Measurements from ENCODE around the gene CASQ1. TPM values are rescaled to one million over a fixed set of nuclear protein-coding genes. Genes with fewer than 3 reads are reported as not detected.

The CASQ1 gene
- total and polyA plus RNA-seq, 2 donors (not counting 1 experiment from before 2014, with no cell fraction given): not detected

DNA sequence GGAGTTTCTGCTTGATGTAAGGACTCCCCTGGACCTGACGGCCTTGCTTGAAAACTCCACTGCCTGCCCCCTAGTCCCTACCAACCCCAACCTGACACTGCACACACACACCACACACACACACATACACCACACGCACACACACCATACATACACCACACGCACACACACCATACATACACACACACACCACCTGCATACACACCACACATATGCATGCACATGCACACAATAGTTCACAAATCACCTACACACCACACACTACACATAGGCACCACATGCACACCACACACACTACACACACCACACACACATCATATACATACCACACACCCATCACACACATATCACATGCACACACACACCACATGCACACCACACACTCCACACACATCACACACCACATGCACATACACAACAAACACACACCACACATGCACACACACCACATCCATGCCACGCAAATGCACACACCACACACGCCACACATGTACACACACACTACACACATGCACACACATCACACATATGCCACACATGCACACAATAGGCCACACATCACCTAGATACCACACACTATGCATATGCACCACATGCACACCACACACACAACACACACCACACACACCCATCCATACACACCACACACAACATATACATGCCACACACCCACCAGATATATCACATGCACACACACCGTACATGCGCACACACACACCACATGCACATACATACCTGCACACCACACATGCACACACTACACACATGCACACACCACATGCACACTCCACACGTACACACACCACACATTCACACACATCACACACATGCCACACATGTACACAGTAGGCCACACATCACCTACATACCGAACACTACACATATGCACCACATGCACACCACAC is 3.7 kb downstream of the CASQ1 start:
- H3K27me3 Mint-ChIP-seq: peaks cover 3% of the 10 kb centered on the region
- Histone ChIP-seq H3K4me1 (ENCODE audit: control insufficient read depth in 2 of 2, insufficient read depth in 2 of 2, low read length in 2 of 2) (peaks cover 9 to 22% of the 10 kb centered on the region in 2 donors), H3K27ac (ENCODE audit: low read length in 2 of 2) (no peak overlapping the region), H3K36me3 (replicated peaks in 1 of 2; ENCODE audit: control extremely low read depth in 1 of 2, control insufficient read depth in 1 of 2, extremely low read depth in 1 of 2, insufficient read depth in 2 of 2, low read length in 1 of 2) (no peaks in the 10 kb centered on the region), H3K9me3 (ENCODE audit: control extremely low read depth in 1 of 3, control insufficient read depth in 2 of 3, insufficient read depth in 1 of 3, low read length in 2 of 3) (no peaks in the 10 kb centered on the region), H4K20me1 (ENCODE audit: control insufficient read depth, insufficient read depth, low read length, poor library complexity, severe bottlenecking) (no peaks in the 10 kb centered on the region), H3K27me3 (replicated peaks in 1 of 4; ENCODE audit: control extremely low read depth in 1 of 4, control insufficient read depth in 3 of 4, insufficient read depth in 4 of 4, low read length in 3 of 4) (no peaks in the 10 kb centered on the region), H3K79me2 (ENCODE audit: control insufficient read depth, insufficient read depth, low read length) (no peaks in the 10 kb centered on the region), H3K4me3 (ENCODE audit: control extremely low read depth in 1 of 5, extremely low read depth in 1 of 5, insufficient read depth in 1 of 5, low read depth in 2 of 5, low read length in 4 of 5) (no peak overlapping the region), H3K4me2 (replicated peaks; ENCODE audit: low read depth, low read length, poor library complexity, severe bottlenecking) (no peak overlapping the region), H3K9ac (ENCODE audit: low read length) (no peak overlapping the region), H2AFZ (ENCODE audit: insufficient read depth, low read depth, low read length, poor library complexity, severe bottlenecking) (no peak overlapping the region)
- intact Hi-C loops (cut with micrococcal nuclease): loop anchor here (1.0 kb wide), 6 partner anchors 10 to 182 kb away; no protein-coding TSS in a partner anchor
- DNase-seq (no peak), ATAC-seq (ENCODE audit: low read depth) (no peak)
- POLR2A ChIA-PET: interaction anchor here (0.7 to 1.3 kb wide), 3 partner anchors 11 to 97 kb away, joined by 3 to 4 read pairs (median 3); partner anchors contain the start of gene PEA15
- H3K4me3 Mint-ChIP-seq: no peak overlapping the region
- CTCF ChIA-PET: interaction anchor here (0.6 to 7.6 kb wide), 42 partner anchors 11 to 190 kb away, joined by 3 to 160 read pairs (median 4); partner anchors contain the start of genes DCAF8, IGSF8, PEA15 and PEX19
- no peaks in the 10 kb centered on the region for H3K9me3 Mint-ChIP-seq (ENCODE audit: insufficient read depth)
- no peak overlapping the region for H3K27ac Mint-ChIP-seq
- 94% methylated on average over 9 of the region's 9 CpGs for WGBS (ENCODE audit: insufficient coverage)
- TF ChIP-seq EZH2 (IDR thresholded peaks at IDR 0.05; ENCODE audit: borderline replicate concordance, insufficient read depth, low read depth, low read length, poor library complexity, severe bottlenecking): no peak
- TF ChIP-seq, protein P1, sequence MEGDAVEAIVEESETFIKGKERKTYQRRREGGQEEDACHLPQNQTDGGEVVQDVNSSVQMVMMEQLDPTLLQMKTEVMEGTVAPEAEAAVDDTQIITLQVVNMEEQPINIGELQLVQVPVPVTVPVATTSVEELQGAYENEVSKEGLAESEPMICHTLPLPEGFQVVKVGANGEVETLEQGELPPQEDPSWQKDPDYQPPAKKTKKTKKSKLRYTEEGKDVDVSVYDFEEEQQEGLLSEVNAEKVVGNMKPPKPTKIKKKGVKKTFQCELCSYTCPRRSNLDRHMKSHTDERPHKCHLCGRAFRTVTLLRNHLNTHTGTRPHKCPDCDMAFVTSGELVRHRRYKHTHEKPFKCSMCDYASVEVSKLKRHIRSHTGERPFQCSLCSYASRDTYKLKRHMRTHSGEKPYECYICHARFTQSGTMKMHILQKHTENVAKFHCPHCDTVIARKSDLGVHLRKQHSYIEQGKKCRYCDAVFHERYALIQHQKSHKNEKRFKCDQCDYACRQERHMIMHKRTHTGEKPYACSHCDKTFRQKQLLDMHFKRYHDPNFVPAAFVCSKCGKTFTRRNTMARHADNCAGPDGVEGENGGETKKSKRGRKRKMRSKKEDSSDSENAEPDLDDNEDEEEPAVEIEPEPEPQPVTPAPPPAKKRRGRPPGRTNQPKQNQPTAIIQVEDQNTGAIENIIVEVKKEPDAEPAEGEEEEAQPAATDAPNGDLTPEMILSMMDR (IDR thresholded peaks at IDR 0.05): no peak
- peaks cover 3% of the 10 kb centered on the region for H3K4me1 Mint-ChIP-seq

DNA sequence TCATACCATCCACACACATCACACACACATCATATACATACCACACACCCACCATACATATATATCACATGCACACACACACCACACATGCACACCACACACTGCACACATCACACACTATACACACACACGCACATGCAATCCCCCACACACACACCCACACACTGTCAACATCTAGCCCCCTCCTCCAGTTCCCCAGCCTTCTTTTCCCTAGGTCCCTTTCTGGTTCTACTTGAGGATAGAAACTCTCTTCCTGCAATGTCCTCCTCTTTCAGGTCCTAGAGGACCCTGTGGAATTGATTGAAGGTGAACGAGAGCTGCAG is 4.3 kb downstream of the CASQ1 start:
- Histone ChIP-seq H3K4me3 (ENCODE audit: control extremely low read depth in 1 of 5, extremely low read depth in 1 of 5, insufficient read depth in 1 of 5, low read depth in 2 of 5, low read length in 4 of 5) (no peak overlapping the region), H4K20me1 (ENCODE audit: control insufficient read depth, insufficient read depth, low read length, poor library complexity, severe bottlenecking) (no peaks in the 10 kb centered on the region), H3K27ac (ENCODE audit: low read length in 2 of 2) (no peak overlapping the region), H3K9ac (ENCODE audit: low read length) (no peak overlapping the region), H3K36me3 (replicated peaks in 1 of 2; ENCODE audit: control extremely low read depth in 1 of 2, control insufficient read depth in 1 of 2, extremely low read depth in 1 of 2, insufficient read depth in 2 of 2, low read length in 1 of 2) (no peaks in the 10 kb centered on the region), H3K27me3 (replicated peaks in 1 of 4; ENCODE audit: control extremely low read depth in 1 of 4, control insufficient read depth in 3 of 4, insufficient read depth in 4 of 4, low read length in 3 of 4) (no peaks in the 10 kb centered on the region), H2AFZ (ENCODE audit: insufficient read depth, low read depth, low read length, poor library complexity, severe bottlenecking) (peak overlapping the region; percentile 32), H3K9me3 (ENCODE audit: control extremely low read depth in 1 of 3, control insufficient read depth in 2 of 3, insufficient read depth in 1 of 3, low read length in 2 of 3) (no peaks in the 10 kb centered on the region), H3K4me1 (ENCODE audit: control insufficient read depth in 2 of 2, insufficient read depth in 2 of 2, low read length in 2 of 2) (peaks cover 9 to 22% of the 10 kb centered on the region in 2 donors), H3K79me2 (ENCODE audit: control insufficient read depth, insufficient read depth, low read length) (no peaks in the 10 kb centered on the region), H3K4me2 (replicated peaks; ENCODE audit: low read depth, low read length, poor library complexity, severe bottlenecking) (no peak overlapping the region)
- no peak for DNase-seq
- Mint-ChIP-seq H3K27me3 (no peaks in the 10 kb centered on the region), H3K27ac (no peak overlapping the region), H3K4me3 (no peak overlapping the region), H3K4me1 (peaks cover 3% of the 10 kb centered on the region), H3K9me3 (ENCODE audit: insufficient read depth) (no peaks in the 10 kb centered on the region)
- CTCF ChIA-PET: interaction anchor here (0.9 to 3.7 kb wide), 7 partner anchors 9 to 181 kb away, joined by 3 to 39 read pairs (median 9); no protein-coding TSS in a partner anchor
- POLR2A ChIA-PET: no interaction called here
- TF ChIP-seq, protein P1 (IDR thresholded peaks at IDR 0.05): no peak
- TF ChIP-seq EZH2 (IDR thresholded peaks at IDR 0.05; ENCODE audit: borderline replicate concordance, insufficient read depth, low read depth, low read length, poor library complexity, severe bottlenecking): no peak
- ATAC-seq (ENCODE audit: low read depth): no peak
- WGBS (ENCODE audit: insufficient coverage): 100% methylated on average over 1 of the region's 2 CpGs
- intact Hi-C loops (cut with micrococcal nuclease): no loop called here

All from B cell (primary cell).